Stimulated activated CD4-positive, alpha-beta T cell treated with anti-CD3 and anti-CD28 coated beads, Interleukin-12 subunit alpha, Interleukin-12 subunit beta, amount 100 ng/mL, for 48 hours (primary cell): ENCODE results near the gene KLHL29.

Experiments
- DNase-seq, 3 donors: peaks; one replicate each; pipeline ENCODE4 v3.0.0-alpha.2; 2020; ENCODE audit warnings: low read depth in 2 of 3, low spot score in 1 of 3

KLHL29 gene

DNA sequence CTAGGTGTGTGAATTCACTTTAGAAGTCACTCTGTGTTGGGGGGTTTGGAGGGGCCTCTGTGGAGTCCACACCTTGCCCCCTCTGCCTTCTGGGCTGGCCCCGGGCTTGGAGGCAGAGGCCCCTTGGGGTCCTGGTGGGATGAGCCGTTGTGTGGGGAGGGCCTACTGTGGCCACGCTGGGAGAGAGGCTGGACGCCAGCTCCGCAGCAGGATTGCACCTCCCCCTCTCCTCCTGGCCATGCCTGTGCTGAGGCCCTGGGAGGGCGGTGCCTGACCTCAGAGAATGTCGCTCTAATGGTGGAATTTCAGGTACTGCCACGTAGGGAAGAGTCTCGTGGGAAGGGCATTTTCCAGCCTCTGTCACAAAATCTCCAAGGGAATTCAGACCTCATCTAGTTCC, 304.9 kb downstream of the KLHL29 start:
- DNase-seq, result no peak

DNA sequence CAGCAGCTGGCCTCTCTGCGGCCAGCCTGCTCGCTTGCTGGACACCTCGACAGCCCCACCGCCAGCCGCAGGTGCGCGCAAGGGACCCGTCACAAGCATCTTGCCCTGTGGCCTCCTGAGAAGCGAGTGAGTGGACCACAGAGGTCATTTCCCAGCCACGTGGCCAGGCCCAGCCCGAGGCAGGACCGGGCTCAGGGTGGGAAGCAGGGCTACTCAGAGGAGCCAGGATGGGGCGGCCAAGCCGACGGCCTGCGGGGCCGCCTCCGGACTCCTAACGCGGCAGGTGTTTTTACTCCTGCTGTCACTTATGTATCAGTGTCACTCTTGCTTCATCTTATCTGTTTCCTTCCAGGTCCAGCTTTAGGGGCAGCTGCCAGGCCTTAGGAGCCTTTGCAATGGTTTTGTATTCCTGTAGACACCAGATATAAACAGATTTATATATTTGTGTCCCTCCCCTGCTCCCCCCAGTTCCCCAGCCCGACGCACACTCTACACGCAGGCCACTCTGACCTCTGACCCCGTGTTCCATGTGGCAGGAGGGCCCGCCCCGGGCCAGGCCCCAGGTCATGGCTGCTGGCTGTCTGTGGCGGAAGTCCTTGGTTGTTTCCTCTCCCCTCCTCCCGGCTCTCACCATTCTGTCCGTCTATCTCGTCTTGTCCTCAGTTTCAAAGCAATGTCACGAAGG, 305.6 kb downstream of the KLHL29 start:
- no peak for DNase-seq

DNA sequence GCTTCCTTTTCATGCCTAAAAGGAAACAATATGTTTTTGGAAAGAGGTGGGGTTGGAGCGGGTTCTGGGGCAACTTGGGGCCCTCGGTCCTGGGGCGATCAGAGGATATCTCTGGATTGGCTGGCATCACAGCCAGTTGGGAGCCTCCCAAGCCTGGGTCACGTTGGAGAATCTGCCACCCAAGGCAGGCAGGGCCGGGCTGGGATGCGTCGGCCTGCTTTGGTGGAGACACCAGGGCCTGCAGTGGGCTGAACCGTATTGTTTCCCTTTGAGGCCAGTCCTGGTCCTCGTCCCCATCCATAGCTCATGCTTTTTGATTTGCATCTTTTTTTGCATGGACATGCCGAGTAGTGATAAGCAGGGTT, 306.1 kb downstream of the KLHL29 start:
- no peak for DNase-seq

DNA sequence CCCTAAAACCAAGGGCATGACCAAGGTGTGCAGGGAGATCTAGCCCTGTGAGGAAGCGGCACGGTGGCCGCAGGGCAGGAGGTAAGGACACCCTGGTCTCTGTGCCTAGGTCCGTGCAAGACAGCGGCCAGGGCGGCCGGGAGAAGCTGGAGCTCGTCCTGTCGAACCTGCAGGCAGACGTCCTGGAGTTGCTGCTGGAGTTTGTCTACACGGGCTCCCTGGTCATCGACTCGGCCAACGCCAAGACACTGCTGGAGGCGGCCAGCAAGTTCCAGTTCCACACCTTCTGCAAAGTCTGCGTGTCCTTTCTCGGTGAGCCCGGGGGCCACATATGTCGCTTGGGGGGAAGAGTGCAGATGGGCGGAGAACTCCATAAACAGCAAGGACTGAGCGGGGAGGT, 306.6 kb downstream of the KLHL29 start:
- no peak for DNase-seq

DNA sequence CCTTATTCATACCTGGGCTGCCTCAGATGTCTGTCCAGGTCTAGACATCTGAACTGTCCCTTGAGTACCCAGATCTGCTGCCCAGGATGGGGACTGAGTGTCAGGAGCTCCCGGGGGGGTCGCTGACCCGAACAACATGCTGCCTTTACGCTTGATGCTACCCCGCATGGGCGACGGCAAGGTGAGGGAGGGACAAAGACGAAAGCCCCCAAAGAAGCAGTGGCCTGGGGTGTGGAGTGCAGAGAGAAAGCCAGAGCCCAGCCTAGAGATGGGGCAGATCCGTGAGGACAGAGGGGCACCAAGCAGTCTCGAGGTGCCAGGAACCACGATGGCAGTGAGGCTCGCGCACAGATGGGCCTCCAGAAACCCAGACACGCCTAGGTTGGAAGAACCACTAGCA, 307.3 kb downstream of the KLHL29 start:
- no peak for DNase-seq

DNA sequence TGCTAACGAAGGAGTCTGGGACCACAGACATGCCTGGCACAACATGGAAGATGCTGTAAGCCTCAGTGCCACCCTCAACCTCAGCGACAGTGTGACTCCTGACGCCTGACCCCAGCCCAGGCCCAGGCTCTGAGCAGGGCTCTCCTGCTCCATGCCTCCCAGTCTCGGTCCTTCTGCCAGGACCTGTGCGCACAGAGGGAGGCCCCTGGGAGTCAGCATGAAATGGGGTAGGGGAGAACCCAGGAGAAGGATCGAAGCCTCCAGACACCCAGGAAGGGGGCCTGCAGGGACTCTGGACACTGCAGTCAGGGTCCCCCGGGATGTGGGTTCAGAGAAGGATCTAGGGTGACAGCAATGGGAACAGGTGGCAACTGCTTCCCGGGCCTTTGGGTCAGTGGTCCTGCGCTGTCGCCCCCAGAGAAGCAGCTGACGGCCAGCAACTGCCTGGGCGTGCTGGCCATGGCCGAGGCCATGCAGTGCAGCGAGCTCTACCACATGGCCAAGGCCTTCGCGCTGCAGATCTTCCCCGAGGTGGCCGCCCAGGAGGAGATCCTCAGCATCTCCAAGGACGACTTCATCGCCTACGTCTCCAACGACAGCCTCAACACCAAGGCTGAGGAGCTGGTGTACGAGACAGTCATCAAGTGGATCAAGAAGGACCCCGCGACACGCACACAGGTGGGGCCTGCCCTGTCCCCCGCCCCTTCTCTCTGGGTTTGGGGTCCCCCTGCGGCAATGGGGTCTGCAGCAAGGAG, 308.0 kb downstream of the KLHL29 start:
- DNase-seq, result no peak

DNA sequence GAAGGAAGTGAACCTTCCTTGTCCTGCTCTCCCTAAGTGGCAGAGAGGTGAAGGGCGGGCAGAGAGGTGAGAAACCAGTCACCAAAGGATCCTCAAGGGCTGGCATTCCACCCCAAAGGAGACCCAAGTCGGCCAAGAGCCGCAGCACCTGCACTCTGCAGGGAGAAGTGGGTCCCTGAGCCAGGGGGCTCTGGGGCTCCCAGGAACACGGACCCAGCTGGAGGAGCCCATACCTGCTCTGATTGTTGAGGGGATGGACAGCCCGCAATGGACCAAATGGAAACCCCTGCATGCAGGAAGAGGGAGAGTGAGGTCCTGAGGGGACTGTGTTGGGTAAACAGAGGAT, 308.6 kb downstream of the KLHL29 start:
- DNase-seq, result no peak

DNA sequence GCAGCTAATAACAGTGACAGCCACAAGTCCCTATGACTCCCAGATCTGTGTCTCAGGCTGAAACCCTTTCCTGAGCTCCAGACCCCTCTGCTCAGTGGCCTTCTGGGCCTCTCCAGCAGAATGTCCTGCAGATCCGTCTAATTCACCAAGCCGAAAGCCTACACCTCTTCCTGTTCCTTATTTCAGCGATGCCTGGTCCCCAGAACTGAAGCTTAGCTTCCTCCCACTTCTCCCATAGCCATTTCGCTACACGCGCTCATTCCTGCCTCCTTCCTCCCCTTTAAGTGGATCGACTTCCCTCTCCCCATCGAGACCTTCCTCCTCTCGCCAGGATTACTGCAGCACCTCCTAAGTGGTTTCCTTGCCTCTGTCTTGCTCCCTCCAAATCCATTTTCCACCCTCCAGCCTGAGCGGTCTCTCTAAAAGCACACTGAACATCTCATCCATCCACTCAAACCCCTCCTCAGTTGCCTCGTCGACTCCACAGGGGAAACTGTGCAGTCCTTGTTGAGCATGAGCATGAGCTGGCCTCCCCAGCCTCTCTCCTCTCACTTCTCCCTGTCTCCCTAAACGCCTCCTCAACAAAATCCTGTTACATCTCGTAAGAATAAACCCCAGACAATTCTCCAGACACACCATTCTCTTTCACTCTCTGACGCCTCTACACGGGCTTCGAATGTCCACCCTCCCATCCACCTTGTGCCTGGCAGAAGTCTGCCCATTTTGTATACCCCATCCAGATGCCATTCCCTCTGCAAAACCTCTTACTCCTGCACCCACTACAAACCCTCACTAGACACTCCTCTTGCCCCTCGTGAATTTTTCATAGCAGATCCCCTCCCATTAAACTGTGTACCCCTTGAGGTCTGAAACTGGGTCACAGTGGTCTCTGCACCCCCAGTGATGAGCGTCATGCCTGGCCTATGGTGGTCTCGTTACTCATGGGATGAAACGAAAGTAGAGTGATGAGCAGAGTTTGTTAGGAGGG, 309.4 kb downstream of the KLHL29 start:
- DNase-seq, result no peak

DNA sequence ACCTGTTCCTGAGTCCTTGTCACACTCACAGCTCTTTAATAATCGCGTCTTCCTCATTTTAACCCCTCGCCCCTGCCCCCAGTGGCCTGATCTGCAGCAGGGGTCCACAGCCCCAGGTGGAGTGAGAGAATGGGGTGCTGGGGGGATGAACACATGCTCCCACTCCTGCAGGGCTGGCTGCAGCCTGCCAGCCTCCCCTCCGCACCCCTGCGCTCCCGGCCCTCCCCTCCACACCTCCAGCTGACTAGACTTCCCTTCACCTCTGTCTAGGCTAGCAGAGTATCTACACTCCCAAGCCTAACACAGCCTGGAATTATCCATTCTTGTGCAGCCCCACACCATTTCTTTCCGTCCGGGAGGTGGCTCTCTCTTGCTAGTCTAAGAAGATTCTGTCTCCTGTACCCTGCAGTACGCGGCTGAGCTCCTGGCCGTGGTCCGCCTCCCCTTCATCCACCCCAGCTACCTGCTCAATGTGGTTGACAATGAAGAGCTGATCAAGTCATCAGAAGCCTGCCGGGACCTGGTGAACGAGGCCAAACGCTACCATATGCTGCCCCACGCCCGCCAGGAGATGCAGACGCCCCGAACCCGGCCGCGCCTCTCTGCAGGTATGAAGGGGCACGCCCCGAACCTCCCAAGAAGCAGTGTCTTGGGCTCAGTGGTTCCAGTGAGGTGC, 310.4 kb downstream of the KLHL29 start:
- DNase-seq, result no peak

DNA sequence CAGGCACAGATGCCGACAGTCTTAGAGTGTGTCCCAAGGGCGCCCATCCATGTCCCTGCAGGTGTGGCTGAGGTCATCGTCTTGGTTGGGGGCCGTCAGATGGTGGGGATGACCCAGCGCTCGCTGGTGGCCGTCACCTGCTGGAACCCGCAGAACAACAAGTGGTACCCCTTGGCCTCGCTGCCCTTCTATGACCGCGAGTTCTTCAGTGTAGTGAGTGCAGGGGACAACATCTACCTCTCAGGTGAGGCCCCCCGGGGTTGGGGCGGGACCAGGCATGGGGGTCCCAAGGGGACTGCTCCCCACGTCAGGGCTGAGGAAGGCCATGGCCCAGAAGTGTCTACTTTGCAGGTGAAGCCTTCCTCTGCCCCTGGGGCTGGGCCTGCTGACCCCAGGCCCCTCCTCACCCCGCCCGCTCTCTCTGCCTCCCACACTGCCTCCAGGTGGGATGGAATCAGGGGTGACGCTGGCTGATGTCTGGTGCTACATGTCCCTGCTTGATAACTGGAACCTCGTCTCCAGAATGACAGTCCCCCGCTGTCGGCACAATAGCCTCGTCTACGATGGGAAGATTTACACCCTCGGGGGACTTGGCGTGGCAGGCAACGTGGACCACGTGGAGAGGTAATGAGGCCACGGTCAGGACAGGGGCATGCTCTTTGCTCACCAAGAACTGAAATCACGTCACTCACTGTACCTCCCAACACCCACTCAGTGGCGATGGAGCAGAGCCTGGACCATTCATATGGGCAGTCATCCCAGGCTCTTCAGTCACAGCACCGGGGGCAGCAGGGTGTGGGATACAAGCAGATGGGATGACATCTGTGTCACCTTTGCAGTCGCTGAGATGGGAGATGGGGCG, 311.1 kb downstream of the KLHL29 start:
- no peak for DNase-seq

DNA sequence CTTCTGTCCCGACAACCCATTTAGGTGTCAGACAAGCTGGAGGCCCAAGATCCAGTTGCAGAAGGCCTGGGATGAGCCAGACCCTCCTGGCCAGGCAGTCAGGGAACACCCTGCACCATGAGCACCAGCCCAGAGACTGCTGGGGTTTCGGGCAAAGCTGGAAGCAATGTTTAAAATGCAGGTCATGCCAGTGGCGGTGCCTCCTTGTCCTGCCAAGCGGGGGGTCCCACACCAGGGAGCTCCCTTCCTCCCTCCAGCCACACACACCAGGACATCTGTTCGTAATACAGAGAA, 311.7 kb downstream of the KLHL29 start:
- no peak for DNase-seq

DNA sequence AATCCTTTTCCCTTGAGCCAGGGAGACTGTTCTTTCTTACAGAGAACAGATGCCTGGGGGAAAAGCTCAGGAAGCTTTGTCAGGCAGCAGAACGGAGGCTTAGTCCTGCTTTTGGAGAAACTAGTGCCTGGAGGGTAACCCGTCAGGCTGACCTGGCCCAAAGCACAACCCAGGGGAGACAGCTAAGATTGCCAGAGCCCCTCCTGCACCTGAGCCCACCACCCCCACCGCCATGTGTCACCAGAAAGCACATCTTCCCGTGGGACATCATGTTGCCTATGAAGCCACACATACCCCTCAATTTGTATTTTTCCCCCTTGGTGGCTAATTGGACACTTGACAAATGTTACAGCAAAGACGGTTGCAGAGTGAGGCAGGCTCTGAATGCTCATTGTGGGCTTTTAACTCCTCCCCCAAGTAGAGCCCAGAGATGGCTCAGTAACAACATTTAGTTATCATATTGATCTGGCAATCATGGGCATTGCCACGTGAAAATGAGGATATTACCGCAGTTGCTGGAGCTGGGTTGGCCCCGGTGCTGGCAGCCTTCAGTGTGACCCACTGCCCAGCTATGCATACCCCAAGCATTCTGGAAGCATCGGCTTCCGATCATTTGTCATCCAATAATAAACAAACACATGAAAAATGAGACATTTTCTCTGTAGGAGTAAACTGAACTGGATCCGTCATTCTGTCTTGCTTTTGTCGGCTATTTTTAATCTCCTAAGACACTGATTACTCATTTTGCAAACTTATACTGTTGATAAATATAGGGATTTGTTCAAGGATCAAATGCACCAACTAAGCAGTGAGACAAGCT, 312.5 kb downstream of the KLHL29 start:
- no peak for DNase-seq

DNA sequence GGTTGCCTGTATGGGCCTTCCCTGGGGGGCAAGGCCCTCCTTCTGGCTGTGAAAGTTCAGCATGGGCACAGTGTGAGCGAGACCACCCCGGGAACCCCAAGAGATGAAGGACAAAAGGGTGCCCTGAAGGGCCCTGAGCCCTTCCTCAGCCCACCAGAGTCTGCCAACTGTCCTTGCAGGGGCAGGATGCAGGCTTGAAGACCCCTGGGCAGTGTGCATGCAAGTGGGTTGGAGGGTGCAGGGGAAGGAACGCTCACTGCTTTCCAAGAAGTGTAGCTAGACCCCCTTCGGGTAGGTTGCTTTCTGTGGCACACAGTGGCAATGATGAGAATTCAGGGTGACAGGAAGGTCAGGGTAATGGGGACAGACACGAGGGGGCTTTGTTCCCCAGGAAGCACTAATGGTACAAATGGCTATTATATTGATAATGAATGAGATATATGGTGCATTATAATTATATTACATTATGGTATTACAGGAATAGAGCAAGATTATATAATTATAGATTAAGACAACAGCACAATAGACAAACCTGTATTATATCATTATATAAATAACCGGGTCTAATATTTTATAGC, 313.2 kb downstream of the KLHL29 start:
- DNase-seq, result no peak

DNA sequence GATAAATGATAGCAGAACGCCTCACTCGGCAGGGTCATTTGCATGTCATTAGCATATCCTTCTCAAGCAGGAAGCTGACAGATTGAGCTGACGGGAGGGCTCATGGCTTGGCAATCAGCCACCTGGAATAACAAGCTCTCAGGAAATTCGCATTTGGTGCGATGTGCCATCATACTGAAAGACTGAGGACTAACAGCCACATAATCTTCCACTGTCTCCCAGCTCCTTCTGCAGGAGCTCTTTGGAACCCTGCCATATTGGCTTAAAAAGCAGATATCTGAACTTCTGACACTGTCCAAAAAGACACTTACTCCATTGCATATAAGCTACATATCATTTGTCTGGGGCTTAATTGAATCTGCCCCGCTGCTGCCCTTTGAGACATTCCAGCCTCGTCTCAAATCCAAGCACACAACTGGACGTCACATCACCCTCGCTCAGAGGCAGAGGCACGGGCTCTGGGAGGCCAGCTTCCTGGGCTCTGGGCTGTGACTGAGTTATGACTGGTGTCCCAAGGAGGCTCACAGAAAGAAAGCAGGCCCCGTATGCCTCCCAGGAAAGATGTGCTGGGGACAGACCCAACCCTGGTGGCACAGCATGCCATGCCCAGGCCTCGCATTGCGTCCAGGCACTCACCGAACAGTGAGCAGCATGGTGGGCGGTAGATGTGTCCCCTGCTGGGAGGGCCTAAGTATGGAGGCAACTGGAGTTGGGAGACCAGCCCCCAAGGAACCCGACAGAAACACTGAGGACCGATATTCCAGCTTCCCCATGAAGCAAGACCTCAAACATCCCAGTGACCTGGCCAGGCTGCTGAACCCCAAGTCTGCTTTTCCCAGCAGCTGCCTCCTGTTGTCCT, 314.0 kb downstream of the KLHL29 start:
- no peak for DNase-seq

DNA sequence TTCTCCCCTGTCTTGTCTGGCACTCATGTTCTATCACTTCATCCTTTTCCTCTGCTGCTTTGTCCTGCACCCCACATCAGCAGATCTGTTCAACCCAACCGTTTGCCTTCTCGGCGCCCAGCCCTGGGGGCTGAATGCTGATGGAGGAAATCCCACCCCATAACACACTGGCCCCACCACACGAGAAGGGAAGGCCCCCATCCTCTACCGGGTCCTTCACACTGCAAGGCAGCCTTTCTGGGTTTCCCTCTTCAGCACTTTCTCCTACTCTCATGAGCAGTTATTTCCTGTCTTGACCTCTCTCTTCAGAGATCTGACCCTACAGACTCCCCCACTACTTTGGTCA, 314.6 kb downstream of the KLHL29 start:
- DNase-seq, result no peak

DNA sequence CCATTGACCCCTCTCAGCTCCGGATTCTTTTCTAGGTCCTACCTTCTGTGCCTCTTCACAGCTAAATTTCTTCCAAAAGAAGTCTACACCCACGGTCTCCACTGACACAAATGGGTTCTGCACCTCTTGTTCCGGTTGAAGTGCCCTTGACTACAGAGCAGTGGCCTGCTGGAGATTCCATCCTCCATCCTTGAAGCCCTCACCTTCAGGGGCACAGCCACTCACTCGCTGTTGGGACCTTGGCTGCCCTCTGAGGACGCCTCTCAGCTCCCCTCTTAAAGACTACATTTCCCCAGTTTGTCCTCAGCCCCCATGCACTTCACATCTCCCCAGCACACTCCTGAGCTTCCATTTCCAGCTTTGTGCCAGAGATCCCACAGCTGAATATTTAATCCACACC, 315.6 kb downstream of the KLHL29 start:
- DNase-seq, result no peak

DNA sequence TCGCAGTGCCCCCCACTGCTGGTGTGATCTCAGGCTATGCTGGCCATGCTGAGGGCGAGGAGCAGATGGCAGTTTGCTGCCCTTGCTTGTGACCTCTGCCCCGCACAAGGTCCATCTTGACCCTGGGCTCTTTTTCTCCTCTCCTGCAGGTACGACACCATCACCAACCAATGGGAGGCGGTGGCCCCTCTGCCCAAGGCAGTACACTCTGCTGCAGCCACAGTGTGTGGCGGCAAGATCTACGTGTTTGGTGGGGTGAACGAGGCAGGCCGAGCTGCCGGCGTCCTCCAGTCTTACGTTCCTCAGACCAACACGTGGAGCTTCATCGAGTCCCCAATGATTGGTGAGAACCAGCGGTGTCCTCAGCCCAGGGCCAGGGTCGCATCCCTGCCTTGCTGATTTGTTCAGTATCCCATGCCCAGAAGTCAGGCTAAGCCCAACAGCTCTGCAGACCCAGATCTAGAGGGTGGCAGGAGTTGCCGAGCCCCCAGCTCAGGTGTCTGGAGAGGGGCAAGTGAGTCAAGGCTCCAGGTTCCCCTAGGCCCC, 318.1 kb downstream of the KLHL29 start:
- DNase-seq, result no peak
